Mesothelial cell of epicardium (in vitro differentiated cells): ENCODE data around the gene RAI1. TPM values are rescaled to one million over a fixed set of nuclear protein-coding genes. Genes with fewer than 3 reads are reported as not detected.
"Not testable (repeated sequence)": the region's sequence is repeated elsewhere in the genome, so short reads cannot be mapped to it uniquely, and the experiment has no call there.

Experiments
- DNase-seq, 2 experiments: peaks; one replicate each; pipeline ENCODE4 v3.0.0; 2021; ENCODE audit warnings: low spot score in 2 of 2; ENCODE audit not compliant: unreplicated experiment in 2 of 2
- H3K27ac Mint-ChIP-seq: 2 replicates; pipeline ENCODE4 v1.8.0; 2021; ENCODE audit warnings: mixed read lengths
- H3K27me3 Mint-ChIP-seq: 2 replicates; pipeline ENCODE4 v1.8.0; 2021; ENCODE audit warnings: low read depth, mixed read lengths
- H3K36me3 Mint-ChIP-seq: 2 replicates; pipeline ENCODE4 v1.8.0; 2021; ENCODE audit warnings: mixed read lengths
- H3K4me1 Mint-ChIP-seq: 2 replicates; pipeline ENCODE4 v1.8.0; 2021; ENCODE audit warnings: mixed read lengths
- H3K4me3 Mint-ChIP-seq: 2 replicates; pipeline ENCODE4 v1.8.0; 2021; ENCODE audit warnings: mild to moderate bottlenecking, moderate library complexity, mixed read lengths
- H3K9me3 Mint-ChIP-seq: 2 replicates; pipeline ENCODE4 v1.8.0; 2021; ENCODE audit warnings: mixed read lengths
- CTCF ChIP-seq: fragments of 200-600 bp; sonication (generic); IDR thresholded peaks from one replicate; pipeline ENCODE4 v1.5.0; 2021; ENCODE audit warnings: antibody characterized with exemption; ENCODE audit not compliant: unreplicated experiment
- total RNA-seq: library from RNA; stranded (reverse); gene quantifications from 3 replicates; pipeline ENCODE4 v1.2.1, GENCODE V29; 2021

RAI1 gene
- total RNA-seq, 1 donor from 2014 or later, result 137 TPM

DNA sequence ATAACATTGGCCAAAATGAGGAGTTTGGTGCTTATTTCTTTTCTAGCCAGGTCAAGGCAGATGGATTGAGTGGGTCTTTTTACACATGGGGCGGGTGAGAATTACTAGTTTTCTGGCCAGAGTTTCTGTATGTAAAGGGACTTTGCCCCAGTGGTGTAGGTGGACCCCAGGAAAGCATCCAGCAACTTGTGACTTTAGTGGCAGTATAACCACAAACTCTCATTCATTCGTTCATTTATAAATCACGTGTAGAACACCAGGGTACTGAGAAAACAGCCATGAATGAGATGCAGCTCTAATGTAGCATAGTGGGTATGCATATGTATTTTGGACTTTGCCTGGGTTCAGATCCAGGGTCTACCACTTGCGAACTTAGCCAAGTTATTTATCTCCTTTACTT is 8.1 kb downstream of the RAI1 start:
- DNase-seq, result no peak
- Mint-ChIP-seq H3K9me3 (no peaks in the 10 kb centered on the region), H3K36me3 (peaks cover 3% of the 10 kb centered on the region), H3K4me1 (peaks cover 76% of the 10 kb centered on the region), H3K27ac (peak overlapping the region; percentile 85), H3K27me3 (no peaks in the 10 kb centered on the region), H3K4me3 (no peak overlapping the region)
- no peak for TF ChIP-seq CTCF

GRCh38 chr17:17690233-17690632 is 9.0 kb downstream of the RAI1 start:
- DNase-seq, H3K4me3 Mint-ChIP-seq, H3K36me3 Mint-ChIP-seq, H3K9me3 Mint-ChIP-seq, H3K27me3 Mint-ChIP-seq: not testable (repeated sequence)
- H3K4me1 Mint-ChIP-seq, result peaks cover 70% of the 10 kb centered on the region
- H3K27ac Mint-ChIP-seq, result peak overlapping the region; percentile 97

GRCh38 chr17:17691468-17692263 is 10.4 kb downstream of the RAI1 start:
- peak overlapping the region; percentile 97 for H3K27ac Mint-ChIP-seq

DNA sequence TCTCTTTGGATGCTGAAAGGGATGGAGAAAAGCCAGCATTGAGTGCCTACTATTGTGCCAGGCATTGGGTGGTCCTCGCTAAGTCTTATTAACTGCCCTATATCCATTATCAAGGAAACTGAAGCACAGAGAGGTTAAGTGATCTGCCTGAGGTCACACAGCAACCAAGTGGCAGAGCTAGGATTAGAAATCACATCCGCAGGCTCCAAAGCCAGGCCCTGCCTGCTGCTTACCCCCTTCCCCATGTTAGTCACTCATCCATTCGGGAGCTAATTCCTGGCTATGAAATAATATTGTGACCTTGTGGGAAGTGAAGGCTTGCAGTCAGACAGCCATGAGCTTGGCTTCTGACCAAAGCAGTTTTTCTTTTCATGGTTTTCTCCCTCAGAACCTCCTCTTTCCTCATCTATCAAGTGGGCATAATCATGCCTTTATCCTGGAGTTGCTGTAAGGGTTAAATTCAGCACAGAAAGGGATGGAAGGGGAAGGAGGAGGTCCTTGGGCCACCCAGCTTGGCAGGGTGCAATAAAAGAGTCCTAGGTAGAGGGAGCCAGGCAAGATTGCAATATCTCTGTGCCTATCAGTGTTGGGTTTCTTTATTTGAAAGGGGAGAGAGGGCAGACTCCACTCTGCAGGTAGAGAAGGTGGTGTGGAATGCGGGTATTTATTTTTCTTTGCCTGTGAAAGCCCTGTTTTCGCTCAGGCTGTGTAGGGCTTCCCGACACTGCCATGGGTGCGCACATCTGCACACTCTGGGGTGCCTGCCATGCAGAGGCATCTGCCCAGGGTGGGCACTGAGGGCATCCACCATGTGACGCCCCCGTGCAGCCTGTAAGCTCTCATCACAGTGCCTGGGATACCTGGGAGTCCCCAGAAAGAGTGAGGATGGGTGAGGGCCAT is 11.3 kb downstream of the RAI1 start:
- Mint-ChIP-seq H3K4me3 (peak overlapping the region; percentile 64), H3K4me1 (peaks cover 69% of the 10 kb centered on the region), H3K9me3 (no peaks in the 10 kb centered on the region), H3K27ac (peak overlapping the region; percentile 97), H3K36me3 (peaks cover 3% of the 10 kb centered on the region), H3K27me3 (no peaks in the 10 kb centered on the region)
- TF ChIP-seq CTCF, result no peak
- DNase-seq, result no peak

More at GRCh38 chr17:17691468-17692263, 10.4 kb downstream of the RAI1 start:
- no peaks in the 10 kb centered on the region for H3K27me3 Mint-ChIP-seq
- H3K36me3 Mint-ChIP-seq, result peaks cover 3% of the 10 kb centered on the region
- no peaks in the 10 kb centered on the region for H3K9me3 Mint-ChIP-seq
- no peak for TF ChIP-seq CTCF
- H3K4me1 Mint-ChIP-seq, result peaks cover 69% of the 10 kb centered on the region
- H3K4me3 Mint-ChIP-seq, result peak overlapping the region; percentile 28
- DNase-seq, result no peak

DNA sequence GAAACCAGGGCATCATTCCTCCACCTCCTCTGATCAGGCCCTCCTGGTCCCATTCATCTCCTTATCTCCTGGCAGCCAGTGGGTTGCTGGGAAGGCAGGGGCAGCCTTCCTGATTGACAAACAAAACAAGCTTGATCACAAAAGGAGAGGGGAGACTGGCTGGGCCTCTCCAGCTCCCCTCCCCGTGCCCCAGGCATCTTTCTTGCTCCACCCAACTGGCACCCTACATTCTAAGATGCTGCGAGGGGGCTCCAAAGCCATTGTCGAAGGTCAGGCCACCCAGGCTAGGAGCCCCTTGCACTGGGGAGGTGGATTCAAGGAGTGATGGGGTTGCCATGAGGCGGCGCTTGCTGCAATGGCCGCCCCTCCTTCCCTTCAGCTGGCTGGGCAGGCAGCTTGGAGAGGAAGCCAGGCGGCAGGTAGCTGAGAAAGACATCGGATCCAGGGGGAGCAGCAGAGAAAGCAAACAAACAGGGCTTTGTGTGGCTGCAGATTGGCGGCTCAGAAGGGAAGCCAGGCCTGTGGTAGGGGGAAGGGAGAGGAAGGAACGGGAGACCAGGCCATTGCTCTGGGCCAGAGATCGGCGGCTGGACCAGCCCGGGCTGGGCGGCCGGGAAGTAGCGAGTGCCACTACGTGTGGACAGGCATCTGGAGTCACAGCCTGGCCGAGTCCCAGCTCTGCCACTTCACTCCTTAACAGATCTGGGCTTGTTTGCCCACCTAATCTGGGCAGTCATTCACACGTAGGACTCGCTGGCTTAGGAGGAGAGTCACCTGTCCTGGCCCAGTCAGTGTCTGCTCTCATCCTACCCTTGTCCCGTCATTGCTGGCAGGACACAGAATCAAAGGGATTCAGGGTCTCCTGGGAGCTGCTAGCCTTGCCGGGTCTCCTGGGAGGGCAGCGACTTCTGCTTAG is 12.3 kb downstream of the RAI1 start:
- Mint-ChIP-seq H3K4me1 (peaks cover 77% of the 10 kb centered on the region), H3K27ac (peak overlapping the region; percentile 97), H3K27me3 (no peaks in the 10 kb centered on the region), H3K9me3 (no peaks in the 10 kb centered on the region), H3K36me3 (peaks cover 3% of the 10 kb centered on the region), H3K4me3 (peak overlapping the region; percentile 64)
- TF ChIP-seq CTCF, result no peak
- DNase-seq, result no peak
